Upper lobe of left lung (tissue), 4 donors: ENCODE measurements around the gene DGCR2.

ENCODE experiments used
- EP300 ChIP-seq, 4 donors: sonication (generic); formaldehyde crosslinking; IDR thresholded peaks; one replicate each; pipeline ENCODE4 v1.5.1; 2017; ENCODE audit warnings: antibody characterized with exemption in 4 of 4, control low read depth in 2 of 4
- POLR2A ChIP-seq, 4 donors: fragments of 450-650 bp; IDR thresholded peaks; one replicate each; pipeline ENCODE4 v1.5.1; 2016 to 2017; ENCODE audit warnings: antibody characterized with exemption in 4 of 4, mild to moderate bottlenecking in 2 of 4
- POLR2AphosphoS5 ChIP-seq, 2 donors: sonication (generic); formaldehyde crosslinking; IDR thresholded peaks; one replicate each; pipeline ENCODE4 v1.5.1; 2017; ENCODE audit warnings: antibody characterized with exemption in 2 of 2
- TF ChIP-seq, protein P1 (sequence below), 6 experiments: fragments of 450-650 bp in 4 of 6; fragments of 200-600 bp in 2 of 6; sonication (generic) in 2 of 6; IDR thresholded peaks; one replicate each; pipeline ENCODE4 v1.5.1; 2016 to 2019; ENCODE audit warnings: antibody characterized with exemption in 6 of 6

- TF ChIP-seq POLR2AphosphoS5 (IDR thresholded peaks at IDR 0.05) (no peak), POLR2A (IDR thresholded peaks at IDR 0.05) (no peak), EP300 (IDR thresholded peaks at IDR 0.05) (no peak)
- TF ChIP-seq, protein P1, sequence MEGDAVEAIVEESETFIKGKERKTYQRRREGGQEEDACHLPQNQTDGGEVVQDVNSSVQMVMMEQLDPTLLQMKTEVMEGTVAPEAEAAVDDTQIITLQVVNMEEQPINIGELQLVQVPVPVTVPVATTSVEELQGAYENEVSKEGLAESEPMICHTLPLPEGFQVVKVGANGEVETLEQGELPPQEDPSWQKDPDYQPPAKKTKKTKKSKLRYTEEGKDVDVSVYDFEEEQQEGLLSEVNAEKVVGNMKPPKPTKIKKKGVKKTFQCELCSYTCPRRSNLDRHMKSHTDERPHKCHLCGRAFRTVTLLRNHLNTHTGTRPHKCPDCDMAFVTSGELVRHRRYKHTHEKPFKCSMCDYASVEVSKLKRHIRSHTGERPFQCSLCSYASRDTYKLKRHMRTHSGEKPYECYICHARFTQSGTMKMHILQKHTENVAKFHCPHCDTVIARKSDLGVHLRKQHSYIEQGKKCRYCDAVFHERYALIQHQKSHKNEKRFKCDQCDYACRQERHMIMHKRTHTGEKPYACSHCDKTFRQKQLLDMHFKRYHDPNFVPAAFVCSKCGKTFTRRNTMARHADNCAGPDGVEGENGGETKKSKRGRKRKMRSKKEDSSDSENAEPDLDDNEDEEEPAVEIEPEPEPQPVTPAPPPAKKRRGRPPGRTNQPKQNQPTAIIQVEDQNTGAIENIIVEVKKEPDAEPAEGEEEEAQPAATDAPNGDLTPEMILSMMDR (IDR thresholded peaks at IDR 0.05), result no peak
These were observed 9.4 kb upstream of the DGCR2 start for GRCh38 chr22:19131685-19132015.
